ENCODE data around the gene CCDC102A. TPM values are rescaled to one million over a fixed set of nuclear protein-coding genes. Genes with fewer than 3 reads are reported as not detected.
A peak's percentile ranks its signal among the peaks of the same experiment; 100 is the strongest.

CCDC102A gene
- total and polyA plus RNA-seq, 2 of the 13 experiments (the other 11 are each of a cell fraction or from before 2014, with no cell fraction given) = 2.1 to 2.8 TPM

DNA sequence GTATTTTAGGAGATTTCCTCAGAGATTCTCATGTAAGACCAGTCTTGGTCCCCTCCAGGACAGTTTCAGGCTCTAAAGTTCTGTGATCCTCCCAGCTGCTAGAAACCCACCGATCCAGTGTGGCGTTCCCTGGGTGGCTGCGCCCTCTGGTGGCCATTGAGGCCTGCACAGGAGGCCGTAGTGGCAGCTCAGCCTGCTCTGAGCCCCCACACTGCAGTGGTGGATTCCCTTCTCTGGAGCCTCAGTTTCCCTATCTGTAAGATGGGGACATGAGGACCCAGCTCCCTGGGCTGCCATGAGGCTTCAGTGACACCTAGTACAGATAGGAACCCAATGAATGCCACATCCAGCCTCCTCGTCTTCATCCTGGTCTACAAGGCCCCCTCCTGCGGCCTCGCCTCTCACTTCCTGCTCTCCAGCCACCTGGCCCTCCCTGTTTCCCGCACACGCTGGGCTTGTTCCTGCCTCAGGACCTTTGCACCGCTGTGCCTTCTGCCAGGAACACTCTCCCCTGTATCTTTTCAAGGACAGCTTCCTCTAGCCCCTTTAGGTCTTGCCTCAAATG is 16.5 kb downstream of the CCDC102A start (continued):
- TF ChIP-seq ZNF441 (CRISPR knock-in tag; IDR thresholded peaks at IDR 0.05; ENCODE audit: borderline replicate concordance) (no peak), ZKSCAN5 (CRISPR knock-in tag; IDR thresholded peaks at IDR 0.05) (0 out of 2 replicates have a peak, but pooled peaks have one; percentile 26), ETS1 (CRISPR knock-in tag; IDR thresholded peaks at IDR 0.05) (no peak), ZNF546 (CRISPR knock-in tag; conservative IDR thresholded peaks at IDR 0.05) (0 out of 2 replicates have a peak, but pooled peaks have one; percentile 28), GFI1 (CRISPR knock-in tag; IDR thresholded peaks at IDR 0.05; ENCODE audit: borderline replicate concordance) (no peak), ZBTB33 (CRISPR knock-in tag; IDR thresholded peaks at IDR 0.05) (peak; percentile 55), ELF1 (CRISPR knock-in tag; IDR thresholded peaks at IDR 0.05) (peak; percentile 52; the same call in 1 of the 2 replicates), KDM5A (IDR thresholded peaks at IDR 0.05; ENCODE audit: borderline replicate concordance, low read length) (no peak), ZNF574 (CRISPR knock-in tag; IDR thresholded peaks at IDR 0.05) (peak; percentile 96), ZNF580 (CRISPR knock-in tag; IDR thresholded peaks at IDR 0.05; ENCODE audit: borderline replicate concordance, low read depth) (peak; percentile 65; the same call in 1 of the 2 replicates), ZNF331 (CRISPR knock-in tag; IDR thresholded peaks at IDR 0.05) (0 out of 2 replicates have a peak, but pooled peaks have one; percentile 42), JUND (CRISPR knock-in tag; IDR thresholded peaks at IDR 0.05) (no peak)
- TF ChIP-seq, protein P1, sequence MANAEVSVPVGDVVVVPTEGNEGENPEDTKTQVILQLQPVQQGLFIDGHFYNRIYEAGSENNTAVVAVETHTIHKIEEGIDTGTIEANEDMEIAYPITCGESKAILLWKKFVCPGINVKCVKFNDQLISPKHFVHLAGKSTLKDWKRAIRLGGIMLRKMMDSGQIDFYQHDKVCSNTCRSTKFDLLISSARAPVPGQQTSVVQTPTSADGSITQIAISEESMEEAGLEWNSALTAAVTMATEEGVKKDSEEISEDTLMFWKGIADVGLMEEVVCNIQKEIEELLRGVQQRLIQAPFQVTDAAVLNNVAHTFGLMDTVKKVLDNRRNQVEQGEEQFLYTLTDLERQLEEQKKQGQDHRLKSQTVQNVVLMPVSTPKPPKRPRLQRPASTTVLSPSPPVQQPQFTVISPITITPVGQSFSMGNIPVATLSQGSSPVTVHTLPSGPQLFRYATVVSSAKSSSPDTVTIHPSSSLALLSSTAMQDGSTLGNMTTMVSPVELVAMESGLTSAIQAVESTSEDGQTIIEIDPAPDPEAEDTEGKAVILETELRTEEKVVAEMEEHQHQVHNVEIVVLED (CRISPR knock-in tag; IDR thresholded peaks at IDR 0.05; ENCODE audit: borderline replicate concordance) = peak; percentile 49; the same call in 1 of the 2 replicates
- TF ChIP-seq, protein P2, sequence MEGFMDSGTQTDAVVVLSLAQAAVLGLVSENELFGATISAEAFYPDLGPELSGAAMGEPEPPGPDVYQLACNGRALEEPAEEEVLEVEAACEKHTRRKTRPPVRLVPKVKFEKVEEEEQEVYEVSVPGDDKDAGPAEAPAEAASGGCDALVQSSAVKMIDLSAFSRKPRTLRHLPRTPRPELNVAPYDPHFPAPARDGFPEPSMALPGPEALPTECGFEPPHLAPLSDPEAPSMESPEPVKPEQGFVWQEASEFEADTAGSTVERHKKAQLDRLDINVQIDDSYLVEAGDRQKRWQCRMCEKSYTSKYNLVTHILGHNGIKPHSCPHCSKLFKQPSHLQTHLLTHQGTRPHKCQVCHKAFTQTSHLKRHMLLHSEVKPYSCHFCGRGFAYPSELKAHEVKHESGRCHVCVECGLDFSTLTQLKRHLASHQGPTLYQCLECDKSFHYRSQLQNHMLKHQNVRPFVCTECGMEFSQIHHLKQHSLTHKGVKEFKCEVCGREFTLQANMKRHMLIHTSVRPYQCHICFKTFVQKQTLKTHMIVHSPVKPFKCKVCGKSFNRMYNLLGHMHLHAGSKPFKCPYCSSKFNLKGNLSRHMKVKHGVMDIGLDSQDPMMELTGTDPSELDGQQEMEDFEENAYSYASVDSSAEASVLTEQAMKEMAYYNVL (CRISPR knock-in tag; IDR thresholded peaks at IDR 0.05; ENCODE audit: borderline replicate concordance) = no peak
- TF ChIP-seq, protein P3, sequence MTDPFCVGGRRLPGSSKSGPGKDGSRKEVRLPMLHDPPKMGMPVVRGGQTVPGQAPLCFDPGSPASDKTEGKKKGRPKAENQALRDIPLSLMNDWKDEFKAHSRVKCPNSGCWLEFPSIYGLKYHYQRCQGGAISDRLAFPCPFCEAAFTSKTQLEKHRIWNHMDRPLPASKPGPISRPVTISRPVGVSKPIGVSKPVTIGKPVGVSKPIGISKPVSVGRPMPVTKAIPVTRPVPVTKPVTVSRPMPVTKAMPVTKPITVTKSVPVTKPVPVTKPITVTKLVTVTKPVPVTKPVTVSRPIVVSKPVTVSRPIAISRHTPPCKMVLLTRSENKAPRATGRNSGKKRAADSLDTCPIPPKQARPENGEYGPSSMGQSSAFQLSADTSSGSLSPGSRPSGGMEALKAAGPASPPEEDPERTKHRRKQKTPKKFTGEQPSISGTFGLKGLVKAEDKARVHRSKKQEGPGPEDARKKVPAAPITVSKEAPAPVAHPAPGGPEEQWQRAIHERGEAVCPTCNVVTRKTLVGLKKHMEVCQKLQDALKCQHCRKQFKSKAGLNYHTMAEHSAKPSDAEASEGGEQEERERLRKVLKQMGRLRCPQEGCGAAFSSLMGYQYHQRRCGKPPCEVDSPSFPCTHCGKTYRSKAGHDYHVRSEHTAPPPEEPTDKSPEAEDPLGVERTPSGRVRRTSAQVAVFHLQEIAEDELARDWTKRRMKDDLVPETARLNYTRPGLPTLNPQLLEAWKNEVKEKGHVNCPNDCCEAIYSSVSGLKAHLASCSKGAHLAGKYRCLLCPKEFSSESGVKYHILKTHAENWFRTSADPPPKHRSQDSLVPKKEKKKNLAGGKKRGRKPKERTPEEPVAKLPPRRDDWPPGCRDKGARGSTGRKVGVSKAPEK (CRISPR knock-in tag; IDR thresholded peaks at IDR 0.05; ENCODE audit: borderline replicate concordance) = 0 out of 2 replicates have a peak, but pooled peaks have one; percentile 11

Measured in HepG2 (cell line).